BE2C (cell line): ENCODE data around the gene TMEM106C.

Experiments used
- DNase-seq: peaks from one replicate; pipeline ENCODE4 v3.0.0-alpha.2; 2020
- H3K27me3 ChIP-seq: fragments of 250-450 bp; sonication (Bioruptor Pico); 2 replicates; pipeline ENCODE4 v1.5.1; 2020; ENCODE audit warnings: mild to moderate bottlenecking
- H3K36me3 ChIP-seq: fragments of 250-450 bp; sonication (Bioruptor Pico); 2 replicates; pipeline ENCODE4 v1.5.1; 2020; ENCODE audit warnings: mild to moderate bottlenecking
- H3K4me1 ChIP-seq: fragments of 250-450 bp; sonication (Bioruptor Pico); 2 replicates; pipeline ENCODE4 v1.5.1; 2020
- H3K4me3 ChIP-seq: 2 replicates; pipeline ENCODE4 v1.5.1; 2011; ENCODE audit warnings: low read depth, low read length
- H3K9me3 ChIP-seq: fragments of 250-450 bp; sonication (Bioruptor Pico); 2 replicates; pipeline ENCODE4 v1.5.1; 2020
- CTCF ChIP-seq: IDR thresholded peaks from 2 replicates; pipeline ENCODE4 v1.5.1; 2012; ENCODE audit warnings: mild to moderate bottlenecking, low read depth, low read length

The TMEM106C gene

GRCh38 chr12:47935184-47935583 is 28.2 kb upstream of the TMEM106C start:
- H3K9me3 ChIP-seq, result no peaks in the 10 kb centered on the region
- peaks cover 4% of the 10 kb centered on the region for H3K4me1 ChIP-seq
- H3K4me3 ChIP-seq, result no peak overlapping the region
- H3K27me3 ChIP-seq, result no peaks in the 10 kb centered on the region; the same call in 1 of the 2 replicates
- H3K36me3 ChIP-seq, result no peaks in the 10 kb centered on the region
- no peak for TF ChIP-seq CTCF
- peak; percentile 63 for DNase-seq

GRCh38 chr12:47938093-47938492 is 25.3 kb upstream of the TMEM106C start:
- Histone ChIP-seq H3K9me3 (no peaks in the 10 kb centered on the region), H3K27me3 (no peaks in the 10 kb centered on the region), H3K4me1 (peaks cover 4% of the 10 kb centered on the region), H3K4me3 (no peak overlapping the region), H3K36me3 (no peaks in the 10 kb centered on the region)
- DNase-seq, result no peak
- no peak for TF ChIP-seq CTCF

- H3K9me3 ChIP-seq, result no peaks in the 10 kb centered on the region
- peaks cover 4% of the 10 kb centered on the region for H3K4me1 ChIP-seq
- no peak overlapping the region for H3K4me3 ChIP-seq
- no peak for TF ChIP-seq CTCF
- no peaks in the 10 kb centered on the region for H3K36me3 ChIP-seq
- no peak for DNase-seq
- no peaks in the 10 kb centered on the region for H3K27me3 ChIP-seq
Measured at GRCh38 chr12:47938594-47938993, 24.8 kb upstream of the TMEM106C start.

- no peaks in the 10 kb centered on the region for H3K27me3 ChIP-seq
- H3K4me1 ChIP-seq, result peaks cover 4% of the 10 kb centered on the region
- no peak for TF ChIP-seq CTCF
- no peak overlapping the region for H3K4me3 ChIP-seq
- no peaks in the 10 kb centered on the region for H3K9me3 ChIP-seq
- H3K36me3 ChIP-seq, result no peaks in the 10 kb centered on the region
- DNase-seq, result no peak
Measured at GRCh38 chr12:47939009-47939601, 24.3 kb upstream of the TMEM106C start.

- no peak for DNase-seq
- Histone ChIP-seq H3K4me3 (no peak overlapping the region), H3K36me3 (no peaks in the 10 kb centered on the region), H3K9me3 (no peaks in the 10 kb centered on the region), H3K4me1 (no peaks in the 10 kb centered on the region), H3K27me3 (no peaks in the 10 kb centered on the region)
- no peak for TF ChIP-seq CTCF
Measured at GRCh38 chr12:47940773-47941474, 22.5 kb upstream of the TMEM106C start.

GRCh38 chr12:47941475-47941780 is 22.0 kb upstream of the TMEM106C start:
- H3K4me3 ChIP-seq, result no peak overlapping the region
- no peak for TF ChIP-seq CTCF
- no peaks in the 10 kb centered on the region for H3K27me3 ChIP-seq
- DNase-seq, result no peak
- H3K9me3 ChIP-seq, result no peaks in the 10 kb centered on the region
- no peaks in the 10 kb centered on the region for H3K4me1 ChIP-seq
- no peaks in the 10 kb centered on the region for H3K36me3 ChIP-seq
